ENCODE data around the gene BCAP31.

Gene BCAP31

DNA sequence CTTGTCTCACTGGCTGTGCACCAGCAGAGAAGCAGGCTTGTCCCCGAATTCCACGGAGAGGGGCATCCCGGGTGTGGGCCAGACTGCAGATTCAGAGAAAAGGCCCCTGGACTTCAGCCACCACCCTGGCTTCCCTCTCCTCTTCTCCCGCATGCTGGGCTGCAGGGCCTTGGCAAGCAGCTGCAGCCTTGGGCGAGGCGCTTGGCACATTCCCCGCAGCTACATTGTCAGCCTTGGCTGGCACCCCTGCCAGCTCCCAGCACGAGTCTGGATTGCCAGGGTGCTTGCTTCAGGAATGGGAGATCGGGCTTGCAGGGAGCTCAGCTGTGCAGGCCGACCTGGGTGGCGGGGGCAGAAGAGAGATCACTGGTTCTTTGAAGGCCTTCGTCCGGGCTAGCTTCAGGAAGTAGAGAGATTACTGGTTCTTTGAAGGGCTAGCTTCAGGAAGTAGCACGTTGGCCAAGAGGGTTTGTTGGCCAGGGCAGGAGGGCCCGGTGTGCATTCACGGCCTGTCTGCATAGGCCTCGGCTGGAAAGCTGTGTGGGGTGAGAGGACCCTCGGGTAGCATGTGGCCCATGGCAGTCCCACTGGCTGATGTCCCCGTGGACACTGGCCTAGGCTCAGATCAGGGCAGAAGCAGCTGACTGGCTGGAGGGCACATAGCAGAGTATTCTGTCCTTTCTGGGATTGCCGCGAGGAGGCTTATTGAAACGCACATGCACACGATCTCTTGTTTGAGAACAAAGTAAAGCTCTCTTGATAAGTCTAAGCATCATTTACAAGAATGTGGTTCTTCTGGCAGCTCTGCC is 3.1 kb upstream of the BCAP31 start:
- H3K27ac ChIP-seq (ENCODE audit: insufficient read depth in 1 of 2, low read depth in 1 of 2, low read length in 2 of 2, poor library complexity in 1 of 2, severe bottlenecking in 2 of 2), result peak overlapping the region in 1 of 2 experiments; percentile 43
- peaks cover 0 to 13% (median 0%) of the 10 kb centered on the region in 5 experiments for H3K27me3 ChIP-seq (replicated peaks in 2 of 5; ENCODE audit: control insufficient read depth in 4 of 5, insufficient read depth in 5 of 5, low read length in 4 of 5)
- H3K36me3 ChIP-seq (ENCODE audit: control insufficient read depth in 4 of 4, insufficient read depth in 4 of 4, low read length in 3 of 4), result peaks cover 0 to 2% (median 0%) of the 10 kb centered on the region in 4 experiments
- ChIA-PET POLR2A (no interaction called here), CTCF (interaction anchor here (1.3 to 2.0 kb wide), 4 partner anchors 8 to 28 kb away, joined by 3 to 6 read pairs (median 4); no protein-coding TSS in a partner anchor)
- peaks cover 3 to 42% (median 39%) of the 10 kb centered on the region in 4 experiments for H3K4me1 ChIP-seq (ENCODE audit: control extremely low read depth in 1 of 4, control insufficient read depth in 4 of 4, insufficient read depth in 4 of 4, low read length in 3 of 4)
- WGBS (ENCODE audit: insufficient coverage), result 80% methylated on average over 19 of the region's 23 CpGs
- H3K9me3 ChIP-seq (ENCODE audit: control extremely low read depth in 1 of 5, control insufficient read depth in 4 of 5, insufficient read depth in 2 of 5, low read depth in 1 of 5, low read length in 4 of 5), result peaks cover 0 to 16% (median 2%) of the 10 kb centered on the region in 5 experiments
- DNase-seq, result no peak
- peak overlapping the region in 3 of 7 experiments; percentile 13 to 58 (median 50) for H3K4me3 ChIP-seq (ENCODE audit: control insufficient read depth in 1 of 7, extremely low read depth in 1 of 7, insufficient read depth in 4 of 7, low read depth in 2 of 7, low read length in 6 of 7)

DNA sequence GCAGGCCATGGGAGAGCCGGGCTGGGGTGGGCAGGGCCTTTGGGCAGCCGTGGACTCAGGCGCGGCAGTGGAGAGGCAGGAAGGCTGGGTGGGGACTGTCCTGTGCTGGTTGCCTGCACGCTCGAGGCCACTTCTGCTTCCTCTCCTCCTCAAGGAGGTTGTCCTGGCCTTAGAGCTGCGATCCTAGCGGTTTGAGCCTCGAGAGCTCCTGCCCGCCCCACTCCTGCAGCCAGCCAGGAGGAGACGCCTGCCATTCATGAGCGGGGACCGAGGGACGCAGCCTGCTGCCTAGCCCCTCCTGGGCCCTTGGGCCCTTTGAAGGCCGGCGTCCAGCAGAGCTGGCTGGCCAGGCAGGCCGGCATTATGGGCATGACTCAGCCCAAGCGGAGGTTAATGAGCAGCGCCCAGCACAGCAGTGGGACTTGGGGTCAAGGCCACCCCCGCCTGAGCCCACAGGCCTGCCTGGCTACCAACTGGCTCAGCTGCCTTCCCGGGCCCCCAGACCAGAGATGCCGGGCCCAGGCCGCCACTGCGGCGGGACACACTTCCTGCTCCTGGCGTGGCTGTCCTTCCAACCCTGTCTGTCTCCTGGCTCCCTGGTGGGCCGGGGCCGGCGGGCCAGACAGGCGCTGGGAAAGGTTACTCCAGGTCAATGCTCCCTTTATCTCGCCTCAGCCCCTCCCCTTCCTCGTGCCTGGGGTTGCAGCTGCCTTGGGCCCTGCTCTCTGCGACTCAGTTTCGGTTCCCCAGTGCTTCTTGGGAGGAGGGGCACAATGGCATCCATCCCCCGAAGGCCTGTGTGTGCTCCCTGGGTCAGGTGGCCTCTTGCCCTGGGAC is 2.3 kb upstream of the BCAP31 start:
- Histone ChIP-seq H3K36me3 (ENCODE audit: control insufficient read depth in 4 of 4, insufficient read depth in 4 of 4, low read length in 3 of 4) (peaks cover 0 to 4% (median 1%) of the 10 kb centered on the region in 4 experiments), H3K4me1 (ENCODE audit: control extremely low read depth in 1 of 4, control insufficient read depth in 4 of 4, insufficient read depth in 4 of 4, low read length in 3 of 4) (peaks cover 3 to 48% (median 43%) of the 10 kb centered on the region in 4 experiments), H3K27me3 (replicated peaks in 2 of 5; ENCODE audit: control insufficient read depth in 4 of 5, insufficient read depth in 5 of 5, low read length in 4 of 5) (peaks cover 0 to 13% (median 0%) of the 10 kb centered on the region in 5 experiments), H3K9me3 (ENCODE audit: control extremely low read depth in 1 of 5, control insufficient read depth in 4 of 5, insufficient read depth in 2 of 5, low read depth in 1 of 5, low read length in 4 of 5) (peaks cover 0 to 10% (median 2%) of the 10 kb centered on the region in 5 experiments), H3K27ac (ENCODE audit: insufficient read depth in 1 of 2, low read depth in 1 of 2, low read length in 2 of 2, poor library complexity in 1 of 2, severe bottlenecking in 2 of 2) (peak overlapping the region in 1 of 2 experiments; percentile 43), H3K4me3 (ENCODE audit: control insufficient read depth in 1 of 7, extremely low read depth in 1 of 7, insufficient read depth in 4 of 7, low read depth in 2 of 7, low read length in 6 of 7) (peak overlapping the region in 5 of 7 experiments; percentile 15 to 58 (median 43))
- CTCF ChIA-PET, result interaction anchor here (1.3 to 1.4 kb wide), 4 partner anchors 8 to 200 kb away, joined by 3 to 6 read pairs (median 3); no protein-coding TSS in a partner anchor
- POLR2A ChIA-PET, result no interaction called here
- DNase-seq, result peak; percentile 27 to 59 (median 59)
- WGBS (ENCODE audit: insufficient coverage), result 51% methylated on average over 35 of the region's 35 CpGs

DNA sequence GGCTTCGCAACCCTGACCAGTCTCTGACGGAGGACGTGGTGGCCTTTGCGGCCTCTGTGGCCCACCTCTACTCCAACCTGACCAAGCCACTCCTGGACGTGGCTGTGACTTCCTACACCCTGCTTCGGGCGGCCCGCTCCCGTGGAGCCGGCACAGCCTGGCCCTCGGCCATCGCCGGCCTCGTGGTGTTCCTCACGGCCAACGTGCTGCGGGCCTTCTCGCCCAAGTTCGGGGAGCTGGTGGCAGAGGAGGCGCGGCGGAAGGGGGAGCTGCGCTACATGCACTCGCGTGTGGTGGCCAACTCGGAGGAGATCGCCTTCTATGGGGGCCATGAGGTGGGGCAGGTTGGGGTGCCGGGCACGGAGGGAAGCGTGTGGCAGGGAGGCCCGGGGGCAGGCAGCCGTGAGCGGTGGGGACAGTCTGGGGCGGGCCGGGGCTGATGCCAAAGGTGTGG is 1.7 kb upstream of the BCAP31 start:
- POLR2A ChIA-PET, result no interaction called here
- Histone ChIP-seq H3K9me3 (ENCODE audit: control extremely low read depth in 1 of 5, control insufficient read depth in 4 of 5, insufficient read depth in 2 of 5, low read depth in 1 of 5, low read length in 4 of 5) (peaks cover 0 to 8% (median 2%) of the 10 kb centered on the region in 5 experiments), H3K27me3 (replicated peaks in 2 of 5; ENCODE audit: control insufficient read depth in 4 of 5, insufficient read depth in 5 of 5, low read length in 4 of 5) (peaks cover 0 to 13% (median 0%) of the 10 kb centered on the region in 5 experiments), H3K27ac (ENCODE audit: insufficient read depth in 1 of 2, low read depth in 1 of 2, low read length in 2 of 2, poor library complexity in 1 of 2, severe bottlenecking in 2 of 2) (no peak overlapping the region), H3K36me3 (ENCODE audit: control insufficient read depth in 4 of 4, insufficient read depth in 4 of 4, low read length in 3 of 4) (peaks cover 0 to 6% (median 2%) of the 10 kb centered on the region in 4 experiments), H3K4me3 (ENCODE audit: control insufficient read depth in 1 of 7, extremely low read depth in 1 of 7, insufficient read depth in 4 of 7, low read depth in 2 of 7, low read length in 6 of 7) (peak overlapping the region in 1 of 7 experiments; percentile 58), H3K4me1 (ENCODE audit: control extremely low read depth in 1 of 4, control insufficient read depth in 4 of 4, insufficient read depth in 4 of 4, low read length in 3 of 4) (peaks cover 3 to 48% (median 43%) of the 10 kb centered on the region in 4 experiments)
- DNase-seq, result no peak
- CTCF ChIA-PET, result interaction anchor here (1.3 to 1.4 kb wide), 2 partner anchors 9 to 201 kb away, joined by 3 to 6 read pairs; no protein-coding TSS in a partner anchor
- 90% methylated on average over 25 of the region's 35 CpGs for WGBS (ENCODE audit: insufficient coverage)

DNA sequence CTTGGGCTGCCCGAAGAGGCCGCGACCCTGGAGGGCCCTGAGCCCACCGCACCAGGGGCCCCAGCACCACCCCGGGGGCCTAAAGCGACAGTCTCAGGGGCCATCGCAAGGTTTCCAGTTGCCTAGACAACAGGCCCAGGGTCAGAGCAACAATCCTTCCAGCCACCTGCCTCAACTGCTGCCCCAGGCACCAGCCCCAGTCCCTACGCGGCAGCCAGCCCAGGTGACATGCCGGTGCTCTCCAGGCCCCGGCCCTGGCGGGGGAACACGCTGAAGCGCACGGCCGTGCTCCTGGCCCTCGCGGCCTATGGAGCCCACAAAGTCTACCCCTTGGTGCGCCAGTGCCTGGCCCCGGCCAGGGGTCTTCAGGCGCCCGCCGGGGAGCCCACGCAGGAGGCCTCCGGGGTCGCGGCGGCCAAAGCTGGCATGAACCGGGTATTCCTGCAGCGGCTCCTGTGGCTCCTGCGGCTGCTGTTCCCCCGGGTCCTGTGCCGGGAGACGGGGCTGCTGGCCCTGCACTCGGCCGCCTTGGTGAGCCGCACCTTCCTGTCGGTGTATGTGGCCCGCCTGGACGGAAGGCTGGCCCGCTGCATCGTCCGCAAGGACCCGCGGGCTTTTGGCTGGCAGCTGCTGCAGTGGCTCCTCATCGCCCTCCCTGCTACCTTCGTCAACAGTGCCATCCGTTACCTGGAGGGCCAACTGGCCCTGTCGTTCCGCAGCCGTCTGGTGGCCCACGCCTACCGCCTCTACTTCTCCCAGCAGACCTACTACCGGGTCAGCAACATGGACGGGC is 1.0 kb upstream of the BCAP31 start:
- ChIA-PET POLR2A (no interaction called here), CTCF (interaction anchor here (1.3 to 1.4 kb wide), 2 partner anchors 10 to 202 kb away, joined by 3 to 6 read pairs; no protein-coding TSS in a partner anchor)
- 76% methylated on average over 43 of the region's 55 CpGs for WGBS (ENCODE audit: insufficient coverage)
- Histone ChIP-seq H3K9me3 (ENCODE audit: control extremely low read depth in 1 of 5, control insufficient read depth in 4 of 5, insufficient read depth in 2 of 5, low read depth in 1 of 5, low read length in 4 of 5) (peaks cover 0 to 8% (median 2%) of the 10 kb centered on the region in 5 experiments), H3K4me1 (ENCODE audit: control extremely low read depth in 1 of 4, control insufficient read depth in 4 of 4, insufficient read depth in 4 of 4, low read length in 3 of 4) (peaks cover 3 to 48% (median 43%) of the 10 kb centered on the region in 4 experiments), H3K36me3 (ENCODE audit: control insufficient read depth in 4 of 4, insufficient read depth in 4 of 4, low read length in 3 of 4) (peaks cover 0 to 10% (median 5%) of the 10 kb centered on the region in 4 experiments), H3K27ac (ENCODE audit: insufficient read depth in 1 of 2, low read depth in 1 of 2, low read length in 2 of 2, poor library complexity in 1 of 2, severe bottlenecking in 2 of 2) (peak overlapping the region in 1 of 2 experiments; percentile 49), H3K4me3 (ENCODE audit: control insufficient read depth in 1 of 7, extremely low read depth in 1 of 7, insufficient read depth in 4 of 7, low read depth in 2 of 7, low read length in 6 of 7) (peak overlapping the region in 6 of 7 experiments; percentile 25 to 78 (median 54)), H3K27me3 (replicated peaks in 2 of 5; ENCODE audit: control insufficient read depth in 4 of 5, insufficient read depth in 5 of 5, low read length in 4 of 5) (peaks cover 0 to 13% (median 0%) of the 10 kb centered on the region in 5 experiments)
- peak in 2 of 3 donors; percentile 37 to 40 for DNase-seq

DNA sequence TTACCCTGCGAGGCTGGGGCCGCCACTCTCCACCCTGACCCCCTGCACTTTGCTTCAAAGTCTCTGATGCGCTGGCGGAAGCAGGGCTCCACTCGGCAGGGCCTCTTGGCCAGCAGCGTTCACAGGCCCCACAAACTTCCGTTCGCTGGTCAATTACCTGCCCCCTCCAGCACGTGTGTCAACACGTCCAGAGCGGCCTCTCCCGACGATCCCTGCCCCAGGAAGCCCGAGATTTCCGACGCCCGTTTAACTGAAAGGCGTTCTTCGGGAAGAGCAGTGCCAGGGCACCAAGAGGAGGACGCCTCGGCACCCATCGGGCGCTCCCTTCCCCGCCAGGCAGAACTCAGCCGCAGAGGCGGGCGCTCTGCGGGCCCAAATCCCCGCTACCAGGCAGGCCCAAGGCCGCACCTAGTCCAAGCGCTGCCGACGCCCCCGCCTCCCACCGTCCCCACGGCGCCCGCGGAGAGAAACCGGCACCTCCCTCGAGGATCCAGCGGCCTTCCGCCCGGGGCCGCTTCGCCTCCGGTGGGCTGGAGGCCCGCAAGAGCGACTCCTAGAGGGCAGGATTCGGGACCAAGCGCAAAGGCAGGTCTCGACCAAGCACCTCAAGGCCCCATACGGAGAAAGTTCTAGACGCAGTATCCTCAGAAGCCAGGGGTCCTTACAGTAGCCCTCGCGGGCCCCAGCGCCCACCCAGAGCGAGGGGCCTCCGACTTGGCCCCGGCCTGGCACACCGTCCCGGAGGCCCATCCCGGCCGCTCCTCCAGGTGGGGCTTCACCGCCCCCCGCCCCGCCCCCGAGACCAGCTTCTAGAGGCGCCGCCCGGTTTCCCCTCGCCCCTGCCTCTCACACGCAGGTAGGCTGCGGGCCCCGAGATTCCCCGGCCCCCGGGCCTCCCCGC is 586 bp downstream of the BCAP31 start:
- peaks cover 0 to 25% (median 11%) of the 10 kb centered on the region in 4 experiments for H3K36me3 ChIP-seq (ENCODE audit: control insufficient read depth in 4 of 4, insufficient read depth in 4 of 4, low read length in 3 of 4)
- WGBS (ENCODE audit: insufficient coverage), result 32% methylated on average over 58 of the region's 78 CpGs
- ChIA-PET CTCF (interaction anchor here (1.5 kb wide), 1 partner anchor 10 kb away, joined by 4 read pairs; no protein-coding TSS in a partner anchor), POLR2A (no interaction called here)
- peak overlapping the region; percentile 50 to 83 for H3K27ac ChIP-seq (ENCODE audit: insufficient read depth in 1 of 2, low read depth in 1 of 2, low read length in 2 of 2, poor library complexity in 1 of 2, severe bottlenecking in 2 of 2)
- DNase-seq, result peak; percentile 58 to 67 (median 62)
- H3K4me3 ChIP-seq (ENCODE audit: control insufficient read depth in 1 of 7, extremely low read depth in 1 of 7, insufficient read depth in 4 of 7, low read depth in 2 of 7, low read length in 6 of 7), result peak overlapping the region; percentile 45 to 78 (median 66)
- H3K9me3 ChIP-seq (ENCODE audit: control extremely low read depth in 1 of 5, control insufficient read depth in 4 of 5, insufficient read depth in 2 of 5, low read depth in 1 of 5, low read length in 4 of 5), result peaks cover 0 to 8% (median 2%) of the 10 kb centered on the region in 5 experiments
- H3K4me1 ChIP-seq (ENCODE audit: control extremely low read depth in 1 of 4, control insufficient read depth in 4 of 4, insufficient read depth in 4 of 4, low read length in 3 of 4), result peaks cover 3 to 48% (median 43%) of the 10 kb centered on the region in 4 experiments
- peaks cover 0 to 8% (median 0%) of the 10 kb centered on the region in 5 experiments for H3K27me3 ChIP-seq (replicated peaks in 2 of 5; ENCODE audit: control insufficient read depth in 4 of 5, insufficient read depth in 5 of 5, low read length in 4 of 5)

Data from common myeloid progenitor, CD34-positive (primary cell).